ENCODE results near the gene CD300LG.
"Not testable (repeated sequence)": the region's sequence is repeated elsewhere in the genome, so short reads cannot be mapped to it uniquely, and the experiment has no call there.

CD300LG gene

GRCh38 chr17:43857141-43857540 lies 10.2 kb downstream of the CD300LG start:
- no peak for DNase-seq

DNA sequence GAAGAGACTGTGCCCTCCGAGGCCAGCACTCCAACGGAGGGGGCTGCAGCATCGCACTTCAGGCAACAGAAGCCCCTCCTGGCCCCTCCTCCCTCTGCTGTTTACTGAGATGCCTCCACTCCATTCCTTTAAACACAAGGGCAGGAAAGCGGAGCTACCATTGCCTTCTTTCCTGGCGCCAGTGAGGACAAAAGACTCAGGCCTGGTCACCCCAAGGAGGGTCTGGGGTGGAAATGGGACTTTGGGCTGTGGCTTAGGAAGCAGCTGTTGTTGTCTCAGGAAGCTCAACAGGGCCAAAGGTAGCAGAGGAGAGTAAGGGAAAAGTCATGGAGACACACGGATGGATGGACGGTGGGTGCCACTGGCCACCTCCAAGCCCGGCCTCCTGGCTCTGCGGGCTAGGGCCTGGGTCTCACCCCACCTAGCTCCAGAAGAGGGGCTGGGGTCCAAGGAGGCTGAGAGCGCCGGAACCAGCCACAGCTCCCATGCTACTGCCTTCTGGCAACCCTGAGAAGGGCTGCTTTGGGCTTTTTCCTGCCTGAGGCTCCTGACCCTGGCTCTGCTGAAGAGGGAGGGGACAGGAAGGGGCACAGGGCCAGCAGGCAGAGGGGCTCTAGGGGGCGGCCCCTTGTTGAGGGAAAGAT lies 11.1 kb downstream of the CD300LG start:
- DNase-seq = no peak

- no peak for DNase-seq
Measured at GRCh38 chr17:43860077-43860725, 13.2 kb downstream of the CD300LG start.

DNA sequence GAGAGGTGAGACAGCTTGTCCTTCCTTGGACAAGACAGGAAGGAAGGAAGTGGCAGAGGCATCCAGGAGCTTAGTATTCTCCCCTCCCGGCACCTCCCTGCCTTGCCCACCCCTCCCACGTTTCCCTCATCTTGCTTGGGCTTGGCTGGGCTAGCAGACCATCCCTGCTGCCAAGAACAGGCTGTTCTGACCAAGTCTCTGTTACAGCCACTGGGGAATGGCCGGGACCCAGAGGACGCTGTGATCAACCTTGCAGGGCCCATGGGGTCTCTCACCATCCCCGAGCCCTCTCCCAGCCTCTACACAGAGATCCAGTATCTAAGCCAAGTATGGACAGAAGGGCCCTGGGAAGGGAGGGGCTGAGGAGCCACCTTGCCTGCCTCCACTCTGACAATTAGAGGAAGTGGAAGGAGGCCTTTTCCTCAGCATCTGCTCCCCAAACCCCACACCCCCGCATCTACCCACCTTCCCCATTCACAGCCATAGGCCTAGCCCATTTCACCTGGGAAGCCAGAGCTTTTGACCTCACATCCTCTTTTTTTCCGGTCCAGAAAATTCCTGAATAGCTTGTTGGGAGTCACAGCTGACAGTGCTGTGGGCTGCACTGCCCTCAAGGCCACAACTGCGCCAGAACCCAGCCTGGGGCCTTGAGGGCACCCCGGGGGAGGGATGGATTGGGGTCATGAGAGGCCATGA lies 14.1 kb downstream of the CD300LG start:
- DNase-seq = no peak

GRCh38 chr17:43861960-43862359 lies 15.0 kb downstream of the CD300LG start:
- DNase-seq = no peak

GRCh38 chr17:43864161-43864984 lies 17.4 kb downstream of the CD300LG start:
- DNase-seq = no peak

GRCh38 chr17:43868226-43868994 lies 21.4 kb downstream of the CD300LG start:
- no peak for DNase-seq

GRCh38 chr17:43869031-43869430 lies 22.1 kb downstream of the CD300LG start:
- not testable (repeated sequence) for DNase-seq

DNA sequence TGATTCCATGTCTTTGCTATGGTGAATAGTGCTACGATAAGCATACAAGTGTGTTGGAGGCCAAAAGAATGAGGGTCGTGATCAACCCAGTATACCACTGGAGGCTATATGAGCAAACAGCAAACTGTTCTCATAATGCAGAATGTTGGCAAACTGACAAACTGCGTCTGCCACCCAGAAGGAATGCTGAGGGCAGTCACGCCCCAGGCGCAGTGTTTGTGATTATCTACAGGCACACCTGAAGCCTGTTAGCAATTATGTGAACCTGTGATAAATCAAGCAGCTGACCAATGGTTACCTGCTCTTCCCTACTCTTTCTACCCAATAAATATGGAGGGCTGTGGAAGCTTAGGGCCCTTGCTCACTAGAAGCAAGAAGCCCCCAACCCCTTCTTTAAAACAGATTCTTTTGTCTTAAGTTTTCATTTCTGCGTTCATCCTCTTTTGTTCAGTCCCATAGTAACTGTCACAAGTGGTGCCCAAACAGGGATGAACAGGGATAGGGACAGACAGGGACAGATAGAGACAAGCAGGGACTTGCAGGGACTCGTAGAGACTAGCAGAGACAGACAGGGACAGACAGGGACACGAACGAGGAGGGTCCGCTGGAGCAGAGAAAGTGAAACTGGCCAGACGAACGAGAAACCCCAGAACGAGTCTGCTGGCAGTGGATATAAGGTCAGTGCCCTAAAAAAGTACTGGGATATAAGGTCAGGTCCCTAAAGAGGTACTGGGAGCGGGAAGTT lies 25.1 kb downstream of the CD300LG start:
- no peak for DNase-seq

- DNase-seq = no peak
Measured at GRCh38 chr17:43873091-43873490, 26.1 kb downstream of the CD300LG start.

- no peak for DNase-seq
Measured at GRCh38 chr17:43873815-43874214, 26.8 kb downstream of the CD300LG start.

GRCh38 chr17:43874293-43874692 lies 27.3 kb downstream of the CD300LG start:
- no peak for DNase-seq

- no peak for DNase-seq
Measured at GRCh38 chr17:43875476-43876147, 28.6 kb downstream of the CD300LG start.

- no peak for DNase-seq
Measured at GRCh38 chr17:43877031-43877430, 30.1 kb downstream of the CD300LG start.

GRCh38 chr17:43877451-43878155 lies 30.6 kb downstream of the CD300LG start:
- no peak for DNase-seq

GRCh38 chr17:43878260-43879175 lies 31.5 kb downstream of the CD300LG start:
- DNase-seq = peak; percentile 72 to 79

DNA sequence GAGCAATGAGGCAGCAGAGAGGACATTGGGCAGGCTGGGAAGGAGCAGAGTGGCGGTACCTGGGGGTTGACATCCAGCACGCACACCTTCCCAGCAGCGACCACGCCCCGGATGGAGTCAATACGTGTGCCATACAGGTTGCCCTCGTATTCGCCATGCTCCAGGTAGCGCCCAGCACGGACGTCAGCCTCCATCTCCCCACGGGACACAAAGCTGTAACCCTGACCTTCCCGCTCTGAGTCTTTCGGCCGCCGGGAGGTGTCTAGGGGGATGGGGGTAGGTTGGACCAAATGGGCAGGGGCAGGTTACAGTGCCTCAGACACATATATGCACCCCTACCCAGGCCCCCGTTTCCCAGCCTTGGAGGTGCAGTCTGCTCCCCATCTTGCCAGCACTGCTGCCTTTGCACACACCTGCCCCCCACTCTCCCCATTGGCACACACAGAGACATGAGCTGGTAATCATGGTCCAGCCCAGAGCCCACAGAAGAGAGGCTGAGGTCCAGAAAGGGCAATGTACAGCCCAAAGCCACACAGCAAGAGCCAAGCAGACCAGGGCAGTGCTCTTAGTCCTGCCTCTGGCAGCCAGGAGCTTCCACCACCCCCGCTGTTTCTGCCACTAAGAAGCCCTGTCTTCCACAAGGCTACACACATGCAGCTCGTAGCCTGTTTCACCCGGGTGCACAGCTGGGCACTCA lies 32.9 kb downstream of the CD300LG start:
- DNase-seq = no peak

- DNase-seq = peak; percentile 54 to 65
Measured at GRCh38 chr17:43880420-43880991, 33.5 kb downstream of the CD300LG start.

Measured in activated CD4-positive, alpha-beta T cell treated with anti-CD3 and anti-CD28 coated beads, Interleukin-2, amount 50 U/mL, for 48 hours (primary cell).